A673 (cell line): ENCODE results near the gene EGLN3. TPM values are rescaled to one million over a fixed set of nuclear protein-coding genes. Genes with fewer than 3 reads are reported as not detected.

Experiments
- BruUV-seq: library from RNA; stranded (reverse); fragments of 400-500 nt; replicated peaks from 2 replicates; lab custom pipeline; 2021; lab: Mats Ljungman, UMichigan
- CTCF ChIA-PET: fragments of 300-600 bp; sonication (Branson Sonifier 250); formaldehyde crosslinking; loops from one replicate; lab custom pipeline; 2022; ENCODE audit warnings: antibody characterized with exemption; lab: Charles Lee
- POLR2A ChIA-PET: fragments of 300-600 bp; sonication (Branson Sonifier 250); formaldehyde crosslinking; loops from one replicate; lab custom pipeline; 2022; ENCODE audit warnings: antibody characterized with exemption; ENCODE audit not compliant: low non-redundant PET; lab: Charles Lee
- DNase-seq: peaks from one replicate; pipeline ENCODE4 v3.0.0-alpha.2; 2015; ENCODE audit warnings: low spot score
- H3K27ac ChIP-seq: fragments of 200-600 bp; sonication (generic); 2 replicates; pipeline ENCODE4 v1.5.1; 2016; ENCODE audit warnings: mixed run types, low read depth, mild to moderate bottlenecking, mixed read lengths, antibody characterized with exemption, low read length; ENCODE audit not compliant: poor library complexity, severe bottlenecking
- H3K27me3 ChIP-seq: fragments of 200-600 bp; sonication (generic); replicated peaks from 2 replicates; pipeline ENCODE4 v1.6.1; 2017; ENCODE audit warnings: mixed run types, low read depth, mild to moderate bottlenecking, mixed read lengths, antibody characterized with exemption, low read length; ENCODE audit not compliant: insufficient read depth, poor library complexity
- H3K36me3 ChIP-seq: fragments of 200-600 bp; sonication (generic); 2 replicates; pipeline ENCODE4 v1.6.1; 2016; ENCODE audit warnings: mixed run types, mild to moderate bottlenecking, mixed read lengths, antibody characterized with exemption, low read length; ENCODE audit not compliant: insufficient read depth, poor library complexity, severe bottlenecking
- H3K4me1 ChIP-seq: fragments of 200-600 bp; sonication (generic); 2 replicates; pipeline ENCODE4 v1.6.1; 2017; ENCODE audit warnings: mixed run types, mild to moderate bottlenecking, mixed read lengths, antibody characterized with exemption, low read length; ENCODE audit not compliant: insufficient read depth, poor library complexity, severe bottlenecking
- H3K4me3 ChIP-seq: fragments of 200-600 bp; sonication (generic); 2 replicates; pipeline ENCODE4 v1.5.1; 2016; ENCODE audit warnings: low read depth, mixed run types, mild to moderate bottlenecking, mixed read lengths, low read length; ENCODE audit not compliant: poor library complexity, severe bottlenecking
- H3K9me3 ChIP-seq: fragments of 200-600 bp; sonication (generic); 2 replicates; pipeline ENCODE4 v1.6.1; 2016; ENCODE audit warnings: mixed run types, low read depth, mild to moderate bottlenecking, mixed read lengths, antibody characterized with exemption, low read length; ENCODE audit not compliant: poor library complexity, severe bottlenecking
- EZH2 ChIP-seq: fragments of 200-600 bp; sonication (generic); IDR thresholded peaks from 2 replicates; pipeline ENCODE4 v1.6.1; 2017; ENCODE audit warnings: borderline replicate concordance, low read depth, mild to moderate bottlenecking, mixed read lengths, antibody characterized with exemption, low read length; ENCODE audit not compliant: poor library complexity, severe bottlenecking
- intact Hi-C: fragments of 100-400 bp; cut with micrococcal nuclease; formaldehyde crosslinking; loops from one replicate; pipeline ENCODE4 v1.10.0; 2022; ENCODE audit not compliant: unreplicated experiment
- total RNA-seq: library from RNA; stranded (reverse); gene quantifications from 2 replicates; pipeline ENCODE4 v1.2.3, GENCODE V29; 2021
- TF ChIP-seq, protein P1 (sequence below): fragments of 300-800, 200-600 bp; sonication (generic); conservative IDR thresholded peaks from 2 replicates; pipeline ENCODE4 v1.5.1; 2017; ENCODE audit warnings: low read depth, mild to moderate bottlenecking, antibody characterized with exemption, low read length, moderate library complexity, mixed read lengths

EGLN3 gene
- total RNA-seq, 1 experiment from 2014 or later, result 2.4 TPM

DNA sequence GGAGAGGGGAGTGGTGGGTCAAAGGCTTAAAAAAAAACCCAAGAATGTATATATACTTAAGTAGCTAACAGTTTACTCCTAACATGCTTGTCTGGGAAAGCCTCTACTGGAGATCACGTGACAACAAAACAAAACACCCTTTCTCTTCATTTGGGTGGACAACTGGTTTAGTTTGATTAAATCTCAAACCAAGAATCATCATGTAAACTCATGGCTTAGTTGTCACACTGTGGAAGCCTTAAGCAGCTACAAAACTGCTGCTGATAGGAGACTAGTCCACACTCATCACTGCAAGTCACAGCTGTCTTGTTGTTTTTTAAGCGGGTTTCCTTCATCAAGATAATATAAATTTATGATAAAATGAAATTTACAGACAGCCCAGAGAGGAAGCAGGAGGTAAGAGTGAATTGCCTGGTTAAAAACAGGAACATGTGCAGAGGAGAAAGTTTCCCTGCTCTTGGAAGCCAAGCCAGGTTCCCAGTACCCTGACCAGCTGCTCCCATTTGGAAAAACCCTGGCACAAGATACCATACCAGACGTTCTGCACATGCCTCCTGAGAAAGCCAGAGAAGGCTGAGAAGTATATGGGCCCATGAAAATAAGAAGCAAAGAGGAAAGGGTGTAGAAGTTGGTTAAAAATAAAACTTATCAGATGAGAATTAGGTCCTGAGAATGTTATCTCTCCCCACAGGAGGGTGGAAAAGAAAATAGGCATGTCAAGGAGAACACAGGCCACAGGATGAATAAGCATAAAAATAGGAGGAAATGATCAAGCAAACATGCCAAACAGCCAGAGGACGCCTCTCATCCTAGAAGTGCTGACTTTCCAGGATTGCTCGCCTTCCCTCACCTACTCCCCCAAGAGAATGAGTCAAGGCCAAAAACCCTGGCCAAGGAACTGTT is 34.0 kb downstream of the EGLN3 start:
- no peak for DNase-seq
- ChIA-PET POLR2A (no interaction called here), CTCF (no interaction called here)
- no peaks in the 10 kb centered on the region for H3K9me3 ChIP-seq
- intact Hi-C loops, result no loop called here
- H3K4me3 ChIP-seq, result no peak overlapping the region
- BruUV-seq, result no TSS peak
- no peak overlapping the region for H3K27ac ChIP-seq
- TF ChIP-seq EZH2, result no peak
- TF ChIP-seq, protein P1, sequence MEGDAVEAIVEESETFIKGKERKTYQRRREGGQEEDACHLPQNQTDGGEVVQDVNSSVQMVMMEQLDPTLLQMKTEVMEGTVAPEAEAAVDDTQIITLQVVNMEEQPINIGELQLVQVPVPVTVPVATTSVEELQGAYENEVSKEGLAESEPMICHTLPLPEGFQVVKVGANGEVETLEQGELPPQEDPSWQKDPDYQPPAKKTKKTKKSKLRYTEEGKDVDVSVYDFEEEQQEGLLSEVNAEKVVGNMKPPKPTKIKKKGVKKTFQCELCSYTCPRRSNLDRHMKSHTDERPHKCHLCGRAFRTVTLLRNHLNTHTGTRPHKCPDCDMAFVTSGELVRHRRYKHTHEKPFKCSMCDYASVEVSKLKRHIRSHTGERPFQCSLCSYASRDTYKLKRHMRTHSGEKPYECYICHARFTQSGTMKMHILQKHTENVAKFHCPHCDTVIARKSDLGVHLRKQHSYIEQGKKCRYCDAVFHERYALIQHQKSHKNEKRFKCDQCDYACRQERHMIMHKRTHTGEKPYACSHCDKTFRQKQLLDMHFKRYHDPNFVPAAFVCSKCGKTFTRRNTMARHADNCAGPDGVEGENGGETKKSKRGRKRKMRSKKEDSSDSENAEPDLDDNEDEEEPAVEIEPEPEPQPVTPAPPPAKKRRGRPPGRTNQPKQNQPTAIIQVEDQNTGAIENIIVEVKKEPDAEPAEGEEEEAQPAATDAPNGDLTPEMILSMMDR, result no peak
- H3K4me1 ChIP-seq, result no peaks in the 10 kb centered on the region
- no peaks in the 10 kb centered on the region for H3K27me3 ChIP-seq
- H3K36me3 ChIP-seq, result no peaks in the 10 kb centered on the region

DNA sequence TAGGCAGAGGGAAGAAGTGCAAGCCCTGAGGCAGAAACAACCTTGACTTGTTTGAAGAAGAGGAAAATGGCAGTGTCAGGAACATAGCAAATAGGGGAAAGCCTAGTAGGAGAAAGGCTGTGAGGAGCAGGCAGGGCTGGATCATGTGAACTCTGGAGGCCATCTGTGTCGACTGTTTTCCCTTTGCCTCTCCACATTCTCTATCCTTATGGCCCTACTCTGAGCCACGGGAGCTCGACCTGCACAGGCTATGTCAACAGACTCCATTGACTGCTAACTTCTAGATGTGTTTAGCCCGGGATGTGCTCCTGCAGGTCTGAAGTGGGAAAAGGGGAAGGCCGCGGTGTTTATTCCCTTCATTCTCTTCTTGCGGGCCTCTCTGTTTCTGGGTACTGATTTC is 35.2 kb downstream of the EGLN3 start:
- no peak for TF ChIP-seq EZH2
- TF ChIP-seq, protein P1, result no peak
- CTCF ChIA-PET, result no interaction called here
- intact Hi-C loops, result no loop called here

DNA sequence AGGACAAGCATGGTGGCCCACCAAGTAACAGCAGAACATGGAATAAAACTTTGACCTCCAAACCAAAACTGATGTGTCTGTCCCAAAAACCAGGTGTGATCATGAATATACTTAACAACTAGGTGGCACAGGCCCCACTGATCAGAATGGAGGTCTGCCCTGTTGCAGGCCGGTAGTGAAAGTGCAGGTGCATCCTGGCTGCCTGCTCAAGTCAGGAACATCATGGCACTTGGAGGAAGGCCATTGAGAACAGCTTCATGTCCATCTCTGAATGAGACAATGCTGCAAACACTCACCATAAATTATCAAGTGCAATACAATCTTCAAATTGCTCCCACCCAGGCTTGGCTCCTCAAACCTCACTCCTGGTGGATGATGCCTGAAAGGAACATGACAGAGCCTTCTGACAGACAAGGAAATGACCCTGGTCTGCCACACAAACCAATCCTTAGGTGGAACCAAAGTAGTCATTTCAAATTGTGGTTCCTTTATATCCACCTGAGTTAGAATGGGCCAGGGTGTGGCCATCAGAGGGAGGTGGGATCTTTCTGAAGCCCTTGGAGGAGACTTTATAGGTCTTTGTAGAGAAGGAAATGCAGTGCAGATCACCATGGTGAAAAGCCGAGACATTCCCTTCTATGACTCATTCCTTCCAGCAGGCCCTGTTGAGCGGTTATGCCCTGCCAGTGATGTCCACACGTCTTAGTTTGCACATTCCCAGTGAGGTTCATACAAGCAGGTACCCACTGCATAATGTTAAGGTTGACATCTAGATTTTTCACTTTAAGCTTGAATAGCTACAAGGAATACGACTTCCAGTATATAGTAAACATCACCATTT is 36.0 kb downstream of the EGLN3 start:
- H3K27ac ChIP-seq, result no peak overlapping the region
- no peaks in the 10 kb centered on the region for H3K36me3 ChIP-seq
- no TSS peak for BruUV-seq
- no peaks in the 10 kb centered on the region for H3K9me3 ChIP-seq
- ChIA-PET CTCF (no interaction called here), POLR2A (no interaction called here)
- no peaks in the 10 kb centered on the region for H3K4me1 ChIP-seq
- intact Hi-C loops, result no loop called here
- DNase-seq, result peak; percentile 39
- H3K27me3 ChIP-seq, result no peaks in the 10 kb centered on the region
- TF ChIP-seq, protein P1, result no peak
- TF ChIP-seq EZH2, result no peak
- no peak overlapping the region for H3K4me3 ChIP-seq

More for the DNA sequence above, 35.2 kb downstream of the EGLN3 start:
- Histone ChIP-seq H3K9me3 (no peaks in the 10 kb centered on the region), H3K4me3 (no peak overlapping the region), H3K27me3 (no peaks in the 10 kb centered on the region), H3K36me3 (no peaks in the 10 kb centered on the region), H3K4me1 (no peaks in the 10 kb centered on the region), H3K27ac (no peak overlapping the region)
- no TSS peak for BruUV-seq
- POLR2A ChIA-PET, result no interaction called here
- no peak for DNase-seq
